ENCODE measurements around the gene KLHL10. TPM values are rescaled to one million over a fixed set of nuclear protein-coding genes. Genes with fewer than 3 reads are reported as not detected.
A peak's percentile ranks its signal among the peaks of the same experiment; 100 is the strongest.

KLHL10 gene
- total and polyA plus RNA-seq, 2 of the 13 experiments (the other 11 are each of a cell fraction or from before 2014, with no cell fraction given), result 0.04 to 0.08 TPM

- TF ChIP-seq, protein P1, sequence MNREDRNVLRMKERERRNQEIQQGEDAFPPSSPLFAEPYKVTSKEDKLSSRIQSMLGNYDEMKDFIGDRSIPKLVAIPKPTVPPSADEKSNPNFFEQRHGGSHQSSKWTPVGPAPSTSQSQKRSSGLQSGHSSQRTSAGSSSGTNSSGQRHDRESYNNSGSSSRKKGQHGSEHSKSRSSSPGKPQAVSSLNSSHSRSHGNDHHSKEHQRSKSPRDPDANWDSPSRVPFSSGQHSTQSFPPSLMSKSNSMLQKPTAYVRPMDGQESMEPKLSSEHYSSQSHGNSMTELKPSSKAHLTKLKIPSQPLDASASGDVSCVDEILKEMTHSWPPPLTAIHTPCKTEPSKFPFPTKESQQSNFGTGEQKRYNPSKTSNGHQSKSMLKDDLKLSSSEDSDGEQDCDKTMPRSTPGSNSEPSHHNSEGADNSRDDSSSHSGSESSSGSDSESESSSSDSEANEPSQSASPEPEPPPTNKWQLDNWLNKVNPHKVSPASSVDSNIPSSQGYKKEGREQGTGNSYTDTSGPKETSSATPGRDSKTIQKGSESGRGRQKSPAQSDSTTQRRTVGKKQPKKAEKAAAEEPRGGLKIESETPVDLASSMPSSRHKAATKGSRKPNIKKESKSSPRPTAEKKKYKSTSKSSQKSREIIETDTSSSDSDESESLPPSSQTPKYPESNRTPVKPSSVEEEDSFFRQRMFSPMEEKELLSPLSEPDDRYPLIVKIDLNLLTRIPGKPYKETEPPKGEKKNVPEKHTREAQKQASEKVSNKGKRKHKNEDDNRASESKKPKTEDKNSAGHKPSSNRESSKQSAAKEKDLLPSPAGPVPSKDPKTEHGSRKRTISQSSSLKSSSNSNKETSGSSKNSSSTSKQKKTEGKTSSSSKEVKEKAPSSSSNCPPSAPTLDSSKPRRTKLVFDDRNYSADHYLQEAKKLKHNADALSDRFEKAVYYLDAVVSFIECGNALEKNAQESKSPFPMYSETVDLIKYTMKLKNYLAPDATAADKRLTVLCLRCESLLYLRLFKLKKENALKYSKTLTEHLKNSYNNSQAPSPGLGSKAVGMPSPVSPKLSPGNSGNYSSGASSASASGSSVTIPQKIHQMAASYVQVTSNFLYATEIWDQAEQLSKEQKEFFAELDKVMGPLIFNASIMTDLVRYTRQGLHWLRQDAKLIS (CRISPR knock-in tag; IDR thresholded peaks at IDR 0.05), result no peak
- no peak for TF ChIP-seq PHB2 (IDR thresholded peaks at IDR 0.05; ENCODE audit: partially characterized antibody)
- TF ChIP-seq U2AF1 (optimal IDR thresholded peaks at IDR 0.05; ENCODE audit: low read depth, low read length), result no peak
- TF ChIP-seq HHEX (CRISPR knock-in tag; IDR thresholded peaks at IDR 0.05), result no peak
- 0 out of 2 replicates have a peak, but pooled peaks have one; percentile 13 for TF ChIP-seq MAZ (IDR thresholded peaks at IDR 0.05; ENCODE audit: borderline replicate concordance, low read depth, low read length)
- peak; percentile 80 for TF ChIP-seq MAZ (CRISPR knock-in tag; IDR thresholded peaks at IDR 0.05; ENCODE audit: low read depth)
- TF ChIP-seq PRPF4 (IDR thresholded peaks at IDR 0.05; ENCODE audit: low read depth, low read length, poor library complexity, severe bottlenecking), result no peak
- TF ChIP-seq RFXANK (CRISPR knock-in tag; IDR thresholded peaks at IDR 0.05), result 0 out of 2 replicates have a peak, but pooled peaks have one; percentile 3
- TF ChIP-seq SRSF4 (IDR thresholded peaks at IDR 0.05; ENCODE audit: low read depth, low read length, poor library complexity, severe bottlenecking), result no peak
- TF ChIP-seq POLR2AphosphoS2 (IDR thresholded peaks at IDR 0.05; ENCODE audit: low read depth, low read length), result no peak
- no peak; a peak in 2 of 4 replicates for TF ChIP-seq KLF16 (CRISPR knock-in tag; IDR thresholded peaks at IDR 0.05)
- TF ChIP-seq, protein P2, sequence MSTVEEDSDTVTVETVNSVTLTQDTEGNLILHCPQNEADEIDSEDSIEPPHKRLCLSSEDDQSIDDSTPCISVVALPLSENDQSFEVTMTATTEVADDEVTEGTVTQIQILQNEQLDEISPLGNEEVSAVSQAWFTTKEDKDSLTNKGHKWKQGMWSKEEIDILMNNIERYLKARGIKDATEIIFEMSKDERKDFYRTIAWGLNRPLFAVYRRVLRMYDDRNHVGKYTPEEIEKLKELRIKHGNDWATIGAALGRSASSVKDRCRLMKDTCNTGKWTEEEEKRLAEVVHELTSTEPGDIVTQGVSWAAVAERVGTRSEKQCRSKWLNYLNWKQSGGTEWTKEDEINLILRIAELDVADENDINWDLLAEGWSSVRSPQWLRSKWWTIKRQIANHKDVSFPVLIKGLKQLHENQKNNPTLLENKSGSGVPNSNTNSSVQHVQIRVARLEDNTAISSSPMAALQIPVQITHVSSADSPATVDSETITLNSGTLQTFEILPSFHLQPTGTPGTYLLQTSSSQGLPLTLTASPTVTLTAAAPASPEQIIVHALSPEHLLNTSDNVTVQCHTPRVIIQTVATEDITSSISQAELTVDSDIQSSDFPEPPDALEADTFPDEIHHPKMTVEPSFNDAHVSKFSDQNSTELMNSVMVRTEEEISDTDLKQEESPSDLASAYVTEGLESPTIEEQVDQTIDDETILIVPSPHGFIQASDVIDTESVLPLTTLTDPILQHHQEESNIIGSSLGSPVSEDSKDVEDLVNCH (CRISPR knock-in tag; IDR thresholded peaks at IDR 0.05), result no peak
- no peak for TF ChIP-seq RBM22 (optimal IDR thresholded peaks at IDR 0.05; ENCODE audit: low read length)
- no peak; the same call in 1 of the 2 replicates for TF ChIP-seq ZNF746 (CRISPR knock-in tag; IDR thresholded peaks at IDR 0.05)
- TF ChIP-seq SIX4 (CRISPR knock-in tag; IDR thresholded peaks at IDR 0.05), result no peak
- TF ChIP-seq XRCC5 (optimal IDR thresholded peaks at IDR 0.05; ENCODE audit: low read length), result no peak
- 0 out of 2 replicates have a peak, but pooled peaks have one; percentile 49 for TF ChIP-seq ZC3H13 (CRISPR knock-in tag; IDR thresholded peaks at IDR 0.05)
- TF ChIP-seq ZFP90 (CRISPR knock-in tag; IDR thresholded peaks at IDR 0.05; ENCODE audit: borderline replicate concordance), result no peak
- no peak for TF ChIP-seq ZNF205 (CRISPR knock-in tag; IDR thresholded peaks at IDR 0.05)
- TF ChIP-seq, protein P3, sequence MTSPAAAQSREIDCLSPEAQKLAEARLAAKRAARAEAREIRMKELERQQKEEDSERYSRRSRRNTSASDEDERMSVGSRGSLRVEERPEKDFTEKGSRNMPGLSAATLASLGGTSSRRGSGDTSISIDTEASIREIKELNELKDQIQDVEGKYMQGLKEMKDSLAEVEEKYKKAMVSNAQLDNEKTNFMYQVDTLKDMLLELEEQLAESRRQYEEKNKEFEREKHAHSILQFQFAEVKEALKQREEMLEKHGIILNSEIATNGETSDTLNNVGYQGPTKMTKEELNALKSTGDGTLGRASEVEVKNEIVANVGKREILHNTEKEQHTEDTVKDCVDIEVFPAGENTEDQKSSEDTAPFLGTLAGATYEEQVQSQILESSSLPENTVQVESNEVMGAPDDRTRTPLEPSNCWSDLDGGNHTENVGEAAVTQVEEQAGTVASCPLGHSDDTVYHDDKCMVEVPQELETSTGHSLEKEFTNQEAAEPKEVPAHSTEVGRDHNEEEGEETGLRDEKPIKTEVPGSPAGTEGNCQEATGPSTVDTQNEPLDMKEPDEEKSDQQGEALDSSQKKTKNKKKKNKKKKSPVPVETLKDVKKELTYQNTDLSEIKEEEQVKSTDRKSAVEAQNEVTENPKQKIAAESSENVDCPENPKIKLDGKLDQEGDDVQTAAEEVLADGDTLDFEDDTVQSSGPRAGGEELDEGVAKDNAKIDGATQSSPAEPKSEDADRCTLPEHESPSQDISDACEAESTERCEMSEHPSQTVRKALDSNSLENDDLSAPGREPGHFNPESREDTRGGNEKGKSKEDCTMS (CRISPR knock-in tag; conservative IDR thresholded peaks at IDR 0.05), result no peak
- TF ChIP-seq CEBPG (CRISPR knock-in tag; IDR thresholded peaks at IDR 0.05), result no peak
- TF ChIP-seq HNRNPLL (IDR thresholded peaks at IDR 0.05; ENCODE audit: low read depth, low read length, poor library complexity, severe bottlenecking), result no peak
- TF ChIP-seq BORCS8-MEF2B (CRISPR knock-in tag; IDR thresholded peaks at IDR 0.05), result peak; percentile 85
Measured at GRCh38 chr17:41835800-41836549, 1.6 kb upstream of the KLHL10 start, which contains the start of gene NT5C3B (continued).
